OCI-LY7 (cell line): Measurements from ENCODE around the gene PTRH1. TPM values are rescaled to one million over a fixed set of nuclear protein-coding genes. Genes with fewer than 3 reads are reported as not detected.

Experiments used
- BruUV-seq: library from RNA; stranded (reverse); fragments of 400-500 nt; replicated peaks from 2 replicates; lab custom pipeline; 2021; lab: Mats Ljungman, UMichigan
- CTCF ChIA-PET: fragments of 300-600 bp; sonication (Branson Sonifier 250); formaldehyde crosslinking; loops from one replicate; lab custom pipeline; 2022; ENCODE audit warnings: antibody characterized with exemption; ENCODE audit not compliant: unreplicated experiment; lab: Charles Lee
- POLR2A ChIA-PET: fragments of 300-600 bp; sonication (Branson Sonifier 250); formaldehyde crosslinking; loops from one replicate; lab custom pipeline; 2022; ENCODE audit warnings: antibody characterized with exemption; lab: Charles Lee
- DNase-seq: peaks from one replicate; pipeline ENCODE4 v3.0.0-alpha.2; 2015; ENCODE audit warnings: low spot score
- H2AFZ ChIP-seq: fragments of 200-600 bp; sonication (generic), shearing (Covaris generic); 2 replicates; pipeline ENCODE4 v1.6.1; 2014; ENCODE audit warnings: mild to moderate bottlenecking, antibody characterized with exemption, low read length, moderate library complexity
- H3K27ac ChIP-seq: fragments of 200-600 bp; sonication (generic); 2 replicates; pipeline ENCODE4 v1.5.1; 2014; ENCODE audit warnings: mixed run types, low read depth, mild to moderate bottlenecking, moderate library complexity, low read length, inconsistent platforms; ENCODE audit not compliant: poor library complexity, severe bottlenecking
- H3K36me3 ChIP-seq: fragments of 200-600 bp; sonication (generic); 2 replicates; pipeline ENCODE4 v1.6.1; 2014; ENCODE audit warnings: mild to moderate bottlenecking, antibody characterized with exemption, low read length, moderate library complexity, mixed read lengths; ENCODE audit not compliant: insufficient read depth
- H3K4me1 ChIP-seq: fragments of 200-600 bp; sonication (generic); 2 replicates; pipeline ENCODE4 v1.5.1; 2014; ENCODE audit warnings: mild to moderate bottlenecking, low read length; ENCODE audit not compliant: insufficient read depth, poor library complexity, severe bottlenecking
- H3K4me2 ChIP-seq: fragments of 200-600 bp; sonication (generic); 2 replicates; pipeline ENCODE4 v1.6.1; 2014; ENCODE audit warnings: mild to moderate bottlenecking, low read length
- H3K4me3 ChIP-seq: fragments of 200-600 bp; sonication (generic); 2 replicates; pipeline ENCODE4 v1.5.1; 2014; ENCODE audit warnings: mild to moderate bottlenecking, low read depth, low read length; ENCODE audit not compliant: poor library complexity, severe bottlenecking
- H3K79me2 ChIP-seq: fragments of 200-600 bp; sonication (generic); 2 replicates; pipeline ENCODE4 v1.6.1; 2016; ENCODE audit warnings: low read depth, mild to moderate bottlenecking, low read length, moderate library complexity, mixed read lengths; ENCODE audit not compliant: insufficient read depth
- H3K9me2 ChIP-seq: fragments of 200-600 bp; sonication (generic); 2 replicates; pipeline ENCODE4 v1.6.1; 2016; ENCODE audit warnings: mild to moderate bottlenecking, low read length, mixed read lengths; ENCODE audit not compliant: insufficient read depth
- H3K9me3 ChIP-seq: fragments of 200-600 bp; sonication (generic); 2 replicates; pipeline ENCODE4 v1.6.1; 2014; ENCODE audit warnings: mild to moderate bottlenecking, mixed run types, low read length, mixed read lengths
- H4K20me1 ChIP-seq: fragments of 200-600 bp; sonication (generic); 2 replicates; pipeline ENCODE4 v1.6.1; 2014; ENCODE audit warnings: mild to moderate bottlenecking, antibody characterized with exemption, low read length, moderate library complexity, mixed read lengths; ENCODE audit not compliant: insufficient read depth
- CTCF ChIP-seq: fragments of 200-600 bp; sonication (generic); conservative IDR thresholded peaks from 2 replicates; pipeline ENCODE4 v1.5.1; 2014; ENCODE audit warnings: mild to moderate bottlenecking, antibody characterized with exemption, low read length, moderate library complexity, mixed read lengths
- EZH2phosphoT487 ChIP-seq: fragments of 200-600 bp; sonication (generic); IDR thresholded peaks from 2 replicates; pipeline ENCODE4 v1.6.1; 2018; ENCODE audit warnings: low read depth, borderline replicate concordance, mild to moderate bottlenecking, mixed run types, antibody characterized with exemption, low read length, moderate library complexity, mixed read lengths
- intact Hi-C: fragments of 100-400 bp; cut with micrococcal nuclease; formaldehyde crosslinking; loops from one replicate; pipeline ENCODE4 v1.10.0; 2022; ENCODE audit not compliant: unreplicated experiment
- total RNA-seq, 2 experiments: library from RNA; depleted of rRNA in 1 of 2; stranded (reverse); fragments of >200 nt in 1 of 2; shearing (Covaris generic) in 1 of 2; gene quantifications; 2 replicates each; pipeline ENCODE4 v1.2.3, GENCODE V29; 2014 to 2022

PTRH1 gene
- total RNA-seq, 2 experiments from 2014 or later: 8.9 to 11.1 TPM

GRCh38 chr9:127734247-127734746 lies 18.8 kb upstream of the PTRH1 start:
- Histone ChIP-seq H3K4me3 (peak overlapping the region; percentile 75), H3K27ac (peak overlapping the region; percentile 69), H3K36me3 (peaks cover 14% of the 10 kb centered on the region), H3K4me2 (peak overlapping the region; percentile 84), H3K9me2 (no peaks in the 10 kb centered on the region), H4K20me1 (no peaks in the 10 kb centered on the region), H2AFZ (peak overlapping the region; percentile 67; the same call in 1 of the 2 replicates), H3K4me1 (peaks cover 19% of the 10 kb centered on the region), H3K79me2 (no peaks in the 10 kb centered on the region), H3K9me3 (no peaks in the 10 kb centered on the region)
- BruUV-seq: no TSS peak
- DNase-seq: no peak
- ChIA-PET POLR2A (interaction anchor here (0.6 to 1.2 kb wide), 5 partner anchors 10 to 876 kb away, joined by 3 to 6 read pairs (median 3); no protein-coding TSS in a partner anchor), CTCF (interaction anchor here (1.0 to 1.6 kb wide), 6 partner anchors 51 to 230 kb away, joined by 3 to 6 read pairs (median 4); no protein-coding TSS in a partner anchor)
- intact Hi-C loops: loop anchor here (1.0 to 2.0 kb wide), 3 partner anchors 144 to 230 kb away; no protein-coding TSS in a partner anchor
- TF ChIP-seq CTCF (no peak), EZH2phosphoT487 (no peak)

GRCh38 chr9:127733614-127734013 lies 18.2 kb upstream of the PTRH1 start:
- H3K27ac ChIP-seq: no peak overlapping the region
- BruUV-seq: no TSS peak
- DNase-seq: no peak
- CTCF ChIA-PET: no interaction called here
- POLR2A ChIA-PET: no interaction called here
- H2AFZ ChIP-seq: no peak overlapping the region
- no peaks in the 10 kb centered on the region for H3K79me2 ChIP-seq
- no peaks in the 10 kb centered on the region for H3K9me3 ChIP-seq
- H3K4me2 ChIP-seq: peak overlapping the region; percentile 84; the same call in 1 of the 2 replicates
- no peaks in the 10 kb centered on the region for H3K9me2 ChIP-seq
- intact Hi-C loops: loop anchor here (1.0 to 2.0 kb wide), 3 partner anchors 143 to 229 kb away; no protein-coding TSS in a partner anchor
- TF ChIP-seq CTCF (no peak), EZH2phosphoT487 (no peak)
- no peak overlapping the region for H3K4me3 ChIP-seq
- H3K36me3 ChIP-seq: peaks cover 8% of the 10 kb centered on the region
- no peaks in the 10 kb centered on the region for H4K20me1 ChIP-seq
- H3K4me1 ChIP-seq: peaks cover 19% of the 10 kb centered on the region

GRCh38 chr9:127732444-127732843 lies 17.0 kb upstream of the PTRH1 start:
- POLR2A ChIA-PET: no interaction called here
- TF ChIP-seq EZH2phosphoT487 (no peak), CTCF (no peak)
- Histone ChIP-seq H3K4me1 (peaks cover 19% of the 10 kb centered on the region), H2AFZ (no peak overlapping the region), H3K36me3 (no peaks in the 10 kb centered on the region), H4K20me1 (no peaks in the 10 kb centered on the region), H3K4me3 (no peak overlapping the region), H3K27ac (no peak overlapping the region), H3K79me2 (no peaks in the 10 kb centered on the region), H3K9me2 (no peaks in the 10 kb centered on the region), H3K9me3 (no peaks in the 10 kb centered on the region), H3K4me2 (no peak overlapping the region)
- no peak for DNase-seq
- CTCF ChIA-PET: no interaction called here
- intact Hi-C loops: no loop called here
- BruUV-seq: no TSS peak
